Liver (tissue), 9 donors: ENCODE results near the gene UPF1. TPM values are rescaled to one million over a fixed set of nuclear protein-coding genes. Genes with fewer than 3 reads are reported as not detected.

Source experiments
- DNase-seq: peaks from one replicate; pipeline ENCODE4 v3.0.0-alpha.2; 2017; ENCODE audit warnings: low spot score
- H3K27ac ChIP-seq, 2 donors: one replicate each; pipeline ENCODE4 v1.7.0; 2013; ENCODE audit warnings: inconsistent platforms in 2 of 2, low read length in 2 of 2, control low read depth in 1 of 2, low read depth in 1 of 2, mild to moderate bottlenecking in 1 of 2
- H3K27me3 ChIP-seq, 4 donors: one replicate each; pipeline versions ENCODE4 v1.6.1 to v1.7.0; 2013; ENCODE audit warnings: low read length in 3 of 4, inconsistent platforms in 1 of 4, mild to moderate bottlenecking in 1 of 4, moderate library complexity in 1 of 4; ENCODE audit not compliant: control insufficient read depth in 4 of 4, insufficient read depth in 4 of 4
- H3K36me3 ChIP-seq, 4 donors: one replicate each; pipeline versions ENCODE4 v1.6.1 to v1.7.0; 2013; ENCODE audit warnings: low read length in 3 of 4, mild to moderate bottlenecking in 3 of 4, low read depth in 1 of 4, moderate library complexity in 1 of 4; ENCODE audit not compliant: control insufficient read depth in 4 of 4, insufficient read depth in 3 of 4
- H3K4me1 ChIP-seq, 4 donors: one replicate each; pipeline versions ENCODE4 v1.6.1 to v1.7.0; 2013; ENCODE audit warnings: low read length in 3 of 4, mild to moderate bottlenecking in 3 of 4, moderate library complexity in 1 of 4; ENCODE audit not compliant: control insufficient read depth in 4 of 4, insufficient read depth in 4 of 4
- H3K4me3 ChIP-seq, 3 donors: one replicate each; pipeline versions ENCODE4 v1.6.1 to v1.7.0; 2013; ENCODE audit warnings: low read length in 3 of 3, control low read depth in 1 of 3, low read depth in 1 of 3, mild to moderate bottlenecking in 1 of 3
- H3K9ac ChIP-seq, 2 donors: one replicate each; pipeline ENCODE4 v1.7.0; 2013; ENCODE audit warnings: low read length in 2 of 2, mild to moderate bottlenecking in 2 of 2, moderate library complexity in 2 of 2, control low read depth in 1 of 2, low read depth in 1 of 2
- H3K9me3 ChIP-seq, 4 donors: one replicate each; pipeline versions ENCODE4 v1.6.1 to v1.7.0; 2013; ENCODE audit warnings: low read length in 3 of 4; ENCODE audit not compliant: control insufficient read depth in 4 of 4
- FOXA1 ChIP-seq: IDR thresholded peaks from 2 replicates; pipeline ENCODE4 v1.6.1; 2016; ENCODE audit warnings: antibody characterized with exemption
- FOXA2 ChIP-seq: IDR thresholded peaks from 2 replicates; pipeline ENCODE4 v1.6.1; 2016; ENCODE audit warnings: antibody characterized with exemption
- HNF4G ChIP-seq: IDR thresholded peaks from 2 replicates; pipeline ENCODE4 v1.6.1; 2016; ENCODE audit warnings: antibody characterized with exemption
- NR2F2 ChIP-seq: IDR thresholded peaks from 2 replicates; pipeline ENCODE4 v1.6.1; 2016; ENCODE audit warnings: antibody characterized with exemption
- RAD21 ChIP-seq, 2 donors: IDR thresholded peaks; 2 replicates each; pipeline ENCODE4 v1.6.1; 2016; ENCODE audit warnings: antibody characterized with exemption in 2 of 2, mild to moderate bottlenecking in 2 of 2
- RXRA ChIP-seq, 2 donors: IDR thresholded peaks; 2 replicates each; pipeline ENCODE4 v1.6.1; 2017 to 2018; ENCODE audit warnings: antibody characterized with exemption in 2 of 2, mild to moderate bottlenecking in 1 of 2
- SP1 ChIP-seq: IDR thresholded peaks from 2 replicates; pipeline ENCODE4 v1.6.1; 2018; ENCODE audit warnings: antibody characterized with exemption, mild to moderate bottlenecking
- YY1 ChIP-seq: IDR thresholded peaks from 2 replicates; pipeline ENCODE4 v1.6.1; 2016; ENCODE audit warnings: antibody characterized with exemption, mild to moderate bottlenecking
- WGBS: extraction: QIAGEN DNeasy Blood & Tissue Kit; methylation state at CpG from one replicate; pipeline ENCODE4 v1.1.7; 2013; 5-methylcytosine and 5-hydroxymethylcytosine counted together
- polyA plus RNA-seq, 2 donors: library from polyadenylated mRNA; stranded (reverse) in 1 of 2; unstranded in 1 of 2; fragments of 200-250 nt in 1 of 2; fragments of >200 nt in 1 of 2; fragmentation: Nextera tagmentation in 1 of 2; extraction: Ambion mirVana in 1 of 2; gene quantifications; one replicate each; pipeline versions ENCODE4 v1.2.1 to v1.2.3, GENCODE V29; 2013 to 2015
- total RNA-seq, 2 donors: library from RNA; depleted of rRNA; stranded (reverse); fragments of >200 nt; gene quantifications; one replicate each; pipeline ENCODE4 v1.2.3, GENCODE V29; 2014
- TF ChIP-seq, protein P1 (sequence below): IDR thresholded peaks from 2 replicates; pipeline ENCODE4 v1.6.1; 2016; ENCODE audit warnings: antibody characterized with exemption
- TF ChIP-seq, protein P2 (sequence below): IDR thresholded peaks from 2 replicates; pipeline ENCODE4 v1.6.1; 2016; ENCODE audit warnings: antibody characterized with exemption, mild to moderate bottlenecking
- donor health status: healthy.
- donor health status: healthy.
- donor health status: healthy.
- donor health status: healthy.
- donor health status: healthy.

UPF1 gene
- total and polyA plus RNA-seq, 4 donors, result 5.7 to 51.0 (median 35.2) TPM

DNA sequence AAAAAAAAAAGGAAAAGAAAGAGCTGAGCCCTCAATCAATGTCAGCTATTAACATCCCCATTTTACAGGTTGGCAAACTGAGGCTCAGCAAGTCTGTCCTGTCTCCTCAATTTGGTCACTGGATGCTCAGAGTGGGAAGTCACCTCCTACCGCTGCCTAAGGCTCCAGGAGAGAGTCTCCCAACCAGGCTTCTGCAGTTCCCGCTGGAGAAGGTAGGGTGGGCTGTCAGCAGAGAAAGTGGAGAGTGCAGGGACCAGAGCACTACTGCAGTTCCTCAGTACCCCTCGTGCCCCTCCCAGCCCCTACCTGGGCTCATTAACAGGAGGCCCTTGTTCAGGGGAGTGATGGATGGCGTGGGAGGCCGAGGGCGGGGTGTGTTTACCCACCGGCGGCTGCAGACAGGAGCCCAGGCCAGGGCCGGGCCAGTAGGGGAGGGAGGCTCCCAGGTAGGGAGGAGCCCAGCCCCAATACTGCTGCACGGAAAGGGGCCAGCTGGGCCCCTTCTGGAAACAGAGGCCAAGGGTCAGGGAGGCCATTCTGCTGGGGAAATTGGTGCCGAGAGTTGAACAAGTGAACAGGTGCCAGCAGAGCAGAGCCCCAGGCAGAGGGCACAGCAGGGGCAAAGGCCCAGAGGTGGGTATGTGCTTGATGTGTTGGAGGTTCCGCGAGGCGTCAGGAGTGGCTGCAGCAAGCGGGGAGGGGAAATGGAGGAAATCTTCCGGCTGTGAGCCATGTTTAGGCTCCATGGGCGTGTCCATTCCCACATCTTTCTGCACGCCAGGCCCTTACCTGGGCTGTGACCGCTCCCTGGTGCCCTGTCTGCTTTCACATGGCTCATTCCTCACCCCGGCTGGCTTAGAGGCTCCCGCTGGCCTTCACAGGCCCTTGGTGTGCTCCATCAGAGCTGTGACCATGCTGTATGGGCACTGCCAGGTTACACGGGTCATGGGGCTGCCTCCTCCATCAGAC lies 33.1 kb upstream of the UPF1 start (continued):
- TF ChIP-seq, protein P1, sequence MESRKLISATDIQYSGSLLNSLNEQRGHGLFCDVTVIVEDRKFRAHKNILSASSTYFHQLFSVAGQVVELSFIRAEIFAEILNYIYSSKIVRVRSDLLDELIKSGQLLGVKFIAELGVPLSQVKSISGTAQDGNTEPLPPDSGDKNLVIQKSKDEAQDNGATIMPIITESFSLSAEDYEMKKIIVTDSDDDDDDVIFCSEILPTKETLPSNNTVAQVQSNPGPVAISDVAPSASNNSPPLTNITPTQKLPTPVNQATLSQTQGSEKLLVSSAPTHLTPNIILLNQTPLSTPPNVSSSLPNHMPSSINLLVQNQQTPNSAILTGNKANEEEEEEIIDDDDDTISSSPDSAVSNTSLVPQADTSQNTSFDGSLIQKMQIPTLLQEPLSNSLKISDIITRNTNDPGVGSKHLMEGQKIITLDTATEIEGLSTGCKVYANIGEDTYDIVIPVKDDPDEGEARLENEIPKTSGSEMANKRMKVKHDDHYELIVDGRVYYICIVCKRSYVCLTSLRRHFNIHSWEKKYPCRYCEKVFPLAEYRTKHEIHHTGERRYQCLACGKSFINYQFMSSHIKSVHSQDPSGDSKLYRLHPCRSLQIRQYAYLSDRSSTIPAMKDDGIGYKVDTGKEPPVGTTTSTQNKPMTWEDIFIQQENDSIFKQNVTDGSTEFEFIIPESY, result no peak
- no peak for TF ChIP-seq RAD21 (IDR thresholded peaks at IDR 0.05)
- no peak for TF ChIP-seq RXRA (IDR thresholded peaks at IDR 0.05)
- TF ChIP-seq YY1, result no peak
- TF ChIP-seq, protein P2, sequence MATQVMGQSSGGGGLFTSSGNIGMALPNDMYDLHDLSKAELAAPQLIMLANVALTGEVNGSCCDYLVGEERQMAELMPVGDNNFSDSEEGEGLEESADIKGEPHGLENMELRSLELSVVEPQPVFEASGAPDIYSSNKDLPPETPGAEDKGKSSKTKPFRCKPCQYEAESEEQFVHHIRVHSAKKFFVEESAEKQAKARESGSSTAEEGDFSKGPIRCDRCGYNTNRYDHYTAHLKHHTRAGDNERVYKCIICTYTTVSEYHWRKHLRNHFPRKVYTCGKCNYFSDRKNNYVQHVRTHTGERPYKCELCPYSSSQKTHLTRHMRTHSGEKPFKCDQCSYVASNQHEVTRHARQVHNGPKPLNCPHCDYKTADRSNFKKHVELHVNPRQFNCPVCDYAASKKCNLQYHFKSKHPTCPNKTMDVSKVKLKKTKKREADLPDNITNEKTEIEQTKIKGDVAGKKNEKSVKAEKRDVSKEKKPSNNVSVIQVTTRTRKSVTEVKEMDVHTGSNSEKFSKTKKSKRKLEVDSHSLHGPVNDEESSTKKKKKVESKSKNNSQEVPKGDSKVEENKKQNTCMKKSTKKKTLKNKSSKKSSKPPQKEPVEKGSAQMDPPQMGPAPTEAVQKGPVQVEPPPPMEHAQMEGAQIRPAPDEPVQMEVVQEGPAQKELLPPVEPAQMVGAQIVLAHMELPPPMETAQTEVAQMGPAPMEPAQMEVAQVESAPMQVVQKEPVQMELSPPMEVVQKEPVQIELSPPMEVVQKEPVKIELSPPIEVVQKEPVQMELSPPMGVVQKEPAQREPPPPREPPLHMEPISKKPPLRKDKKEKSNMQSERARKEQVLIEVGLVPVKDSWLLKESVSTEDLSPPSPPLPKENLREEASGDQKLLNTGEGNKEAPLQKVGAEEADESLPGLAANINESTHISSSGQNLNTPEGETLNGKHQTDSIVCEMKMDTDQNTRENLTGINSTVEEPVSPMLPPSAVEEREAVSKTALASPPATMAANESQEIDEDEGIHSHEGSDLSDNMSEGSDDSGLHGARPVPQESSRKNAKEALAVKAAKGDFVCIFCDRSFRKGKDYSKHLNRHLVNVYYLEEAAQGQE, result no peak

DNA sequence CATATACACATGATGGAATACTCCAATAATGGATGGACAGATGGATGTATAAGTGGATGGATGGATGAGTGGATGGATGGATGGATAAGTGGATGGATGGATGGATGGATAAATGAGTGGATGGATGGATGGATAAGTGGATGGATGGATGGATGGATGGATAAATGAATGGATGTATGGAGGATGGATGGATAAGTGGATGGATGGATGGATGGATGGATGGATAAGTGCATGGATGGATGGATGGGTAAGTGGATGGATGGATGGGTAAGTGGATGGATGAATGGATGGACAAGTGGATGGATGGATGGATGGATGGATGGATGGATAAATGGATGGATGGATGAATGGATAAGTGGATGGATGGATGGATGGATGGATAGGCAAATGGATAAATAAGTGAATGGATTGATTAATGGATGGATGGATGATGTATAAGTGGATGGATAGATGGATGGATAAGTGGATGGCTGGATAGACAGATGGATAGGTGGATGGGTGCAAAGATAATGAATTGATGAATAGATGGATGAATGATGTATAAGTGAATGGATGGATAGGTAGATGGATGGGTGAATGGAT lies 32.3 kb upstream of the UPF1 start:
- H3K9ac ChIP-seq, result no peak overlapping the region
- TF ChIP-seq HNF4G (no peak), FOXA2 (no peak)
- no peaks in the 10 kb centered on the region for H3K9me3 ChIP-seq
- no peak for DNase-seq
- H3K36me3 ChIP-seq, result no peaks in the 10 kb centered on the region
- H3K27me3 ChIP-seq, result peaks cover 0 to 4% (median 1%) of the 10 kb centered on the region in 4 donors
- H3K4me1 ChIP-seq, result no peaks in the 10 kb centered on the region
- H3K27ac ChIP-seq, result no peak overlapping the region
- no peak overlapping the region for H3K4me3 ChIP-seq

DNA sequence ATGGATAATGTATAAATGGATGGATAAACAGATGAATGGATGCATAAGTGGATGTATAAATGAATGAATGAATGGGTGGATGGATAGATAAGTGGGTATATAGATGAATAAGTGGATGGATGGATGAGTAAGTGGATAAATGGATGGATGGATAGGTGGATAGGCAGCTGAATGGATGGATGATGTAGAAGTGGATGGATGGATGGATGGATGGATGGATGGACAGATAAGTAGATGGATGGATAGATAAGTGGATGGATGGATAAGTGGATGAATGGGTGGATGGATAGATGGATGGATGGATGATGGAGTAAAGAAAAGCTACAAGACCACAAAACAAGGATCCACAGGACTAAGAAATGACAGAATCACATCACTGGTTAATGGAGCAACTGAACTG lies 31.7 kb upstream of the UPF1 start:
- no peak for TF ChIP-seq NR2F2
- no peak for TF ChIP-seq FOXA1
- Histone ChIP-seq H3K4me3 (no peak overlapping the region), H3K36me3 (no peaks in the 10 kb centered on the region), H3K9me3 (no peaks in the 10 kb centered on the region), H3K27ac (no peak overlapping the region), H3K27me3 (peaks cover 0 to 2% (median 0%) of the 10 kb centered on the region in 4 donors), H3K4me1 (no peaks in the 10 kb centered on the region), H3K9ac (no peak overlapping the region)
- no peak for DNase-seq

DNA sequence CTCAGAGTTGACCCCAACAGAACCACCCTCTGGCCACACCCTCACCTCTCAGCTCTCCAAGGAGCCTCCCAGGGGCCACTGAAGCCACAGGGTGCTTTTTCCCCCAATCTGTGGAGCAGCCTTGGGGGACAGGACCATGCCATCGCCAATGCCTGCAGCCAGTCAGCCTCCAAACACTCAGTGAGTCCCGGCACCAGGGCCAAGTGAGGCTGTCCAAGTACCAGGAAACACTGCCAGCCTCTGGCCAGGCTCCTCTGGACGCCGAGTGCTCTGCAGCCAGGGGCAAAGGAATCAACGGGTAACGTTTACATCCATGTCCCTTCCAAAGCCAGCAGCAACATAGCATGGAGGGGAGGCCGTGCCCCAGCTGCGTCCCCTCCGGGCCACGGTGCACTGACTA lies 31.1 kb upstream of the UPF1 start:
- H3K27ac ChIP-seq, result no peak overlapping the region
- H3K36me3 ChIP-seq, result no peaks in the 10 kb centered on the region
- 74% methylated on average over 10 of the region's 10 CpGs for WGBS
- no peak overlapping the region for H3K9ac ChIP-seq
- no peak for TF ChIP-seq SP1
- TF ChIP-seq HNF4G, result no peak
- TF ChIP-seq RXRA (IDR thresholded peaks at IDR 0.05), result no peak
- no peaks in the 10 kb centered on the region for H3K9me3 ChIP-seq
- H3K4me3 ChIP-seq, result no peak overlapping the region
- H3K27me3 ChIP-seq, result peaks cover 0 to 2% (median 0%) of the 10 kb centered on the region in 4 donors
- H3K4me1 ChIP-seq, result no peaks in the 10 kb centered on the region
- no peak for DNase-seq
